ENCODE measurements around the gene NOC3L.
"Not testable (repeated sequence)": the region's sequence is repeated elsewhere in the genome, so short reads cannot be mapped to it uniquely, and the experiment has no call there.

NOC3L gene

GRCh38 chr10:94361171-94361794, 1.5 kb downstream of the NOC3L start:
- DNase-seq, result peak; percentile 5

GRCh38 chr10:94358480-94358879, 4.3 kb downstream of the NOC3L start:
- DNase-seq, result no peak

GRCh38 chr10:94357193-94357592, 5.5 kb downstream of the NOC3L start:
- DNase-seq, result no peak

GRCh38 chr10:94355841-94356240, 6.9 kb downstream of the NOC3L start:
- no peak for DNase-seq

GRCh38 chr10:94353336-94353735, 9.4 kb downstream of the NOC3L start:
- DNase-seq, result no peak

GRCh38 chr10:94351089-94351488, 11.7 kb downstream of the NOC3L start:
- DNase-seq, result no peak

GRCh38 chr10:94350500-94350899, 12.2 kb downstream of the NOC3L start:
- not testable (repeated sequence) for DNase-seq

- no peak for DNase-seq
These were observed 13.4 kb downstream of the NOC3L start for GRCh38 chr10:94349327-94349726.

GRCh38 chr10:94344522-94345122, 18.1 kb downstream of the NOC3L start:
- no peak for DNase-seq

- no peak for DNase-seq
These were observed 19.6 kb downstream of the NOC3L start for GRCh38 chr10:94343151-94343550.

GRCh38 chr10:94334857-94335256, 27.9 kb downstream of the NOC3L start:
- no peak for DNase-seq

GRCh38 chr10:94333051-94333450, 29.7 kb downstream of the NOC3L start:
- DNase-seq, result no peak

- DNase-seq, result no peak
These were observed 34.1 kb downstream of the NOC3L start for GRCh38 chr10:94328613-94329012.

- no peak for DNase-seq
These were observed 35.1 kb downstream of the NOC3L start for GRCh38 chr10:94327649-94328048.

GRCh38 chr10:94324609-94325233, 38.0 kb downstream of the NOC3L start:
- no peak for DNase-seq

- peak; percentile 77 for DNase-seq
These were observed 42.3 kb downstream of the NOC3L start for GRCh38 chr10:94320285-94320914.

- no peak for DNase-seq
These were observed 46.2 kb downstream of the NOC3L start for GRCh38 chr10:94316560-94316959.

GRCh38 chr10:94315975-94316464, 46.7 kb downstream of the NOC3L start:
- no peak for DNase-seq

GRCh38 chr10:94315024-94315451, 47.7 kb downstream of the NOC3L start:
- DNase-seq, result no peak

- no peak for DNase-seq
These were observed 52.4 kb downstream of the NOC3L start for GRCh38 chr10:94310369-94310768.

GRCh38 chr10:94308866-94309265, 53.9 kb downstream of the NOC3L start:
- DNase-seq, result no peak

GRCh38 chr10:94307046-94307615, 55.6 kb downstream of the NOC3L start:
- no peak for DNase-seq

- DNase-seq, result no peak
These were observed 58.8 kb downstream of the NOC3L start for GRCh38 chr10:94303929-94304328.
